Mesothelial cell of epicardium (in vitro differentiated cells): ENCODE results near the gene RER1. TPM values are rescaled to one million over a fixed set of nuclear protein-coding genes. Genes with fewer than 3 reads are reported as not detected.

ENCODE experiments used
- DNase-seq, 2 experiments: peaks; one replicate each; pipeline ENCODE4 v3.0.0; 2021; ENCODE audit warnings: low spot score in 2 of 2; ENCODE audit not compliant: unreplicated experiment in 2 of 2
- H3K27ac Mint-ChIP-seq: 2 replicates; pipeline ENCODE4 v1.8.0; 2021; ENCODE audit warnings: mixed read lengths
- H3K27me3 Mint-ChIP-seq: 2 replicates; pipeline ENCODE4 v1.8.0; 2021; ENCODE audit warnings: low read depth, mixed read lengths
- H3K36me3 Mint-ChIP-seq: 2 replicates; pipeline ENCODE4 v1.8.0; 2021; ENCODE audit warnings: mixed read lengths
- H3K4me1 Mint-ChIP-seq: 2 replicates; pipeline ENCODE4 v1.8.0; 2021; ENCODE audit warnings: mixed read lengths
- H3K4me3 Mint-ChIP-seq: 2 replicates; pipeline ENCODE4 v1.8.0; 2021; ENCODE audit warnings: mild to moderate bottlenecking, moderate library complexity, mixed read lengths
- H3K9me3 Mint-ChIP-seq: 2 replicates; pipeline ENCODE4 v1.8.0; 2021; ENCODE audit warnings: mixed read lengths
- CTCF ChIP-seq: fragments of 200-600 bp; sonication (generic); IDR thresholded peaks from one replicate; pipeline ENCODE4 v1.5.0; 2021; ENCODE audit warnings: antibody characterized with exemption; ENCODE audit not compliant: unreplicated experiment
- total RNA-seq: library from RNA; stranded (reverse); gene quantifications from 3 replicates; pipeline ENCODE4 v1.2.1, GENCODE V29; 2021

Gene RER1
- total RNA-seq, 1 donor from 2014 or later: 95.1 TPM

- H3K4me1 Mint-ChIP-seq: no peaks in the 10 kb centered on the region
- no peaks in the 10 kb centered on the region for H3K27me3 Mint-ChIP-seq
- H3K9me3 Mint-ChIP-seq: no peaks in the 10 kb centered on the region
- peak in 1 of 2 experiments; percentile 5 for DNase-seq
- TF ChIP-seq CTCF: no peak
- peak overlapping the region; percentile 34 for H3K27ac Mint-ChIP-seq
- peaks cover 11% of the 10 kb centered on the region for H3K36me3 Mint-ChIP-seq
- no peak overlapping the region for H3K4me3 Mint-ChIP-seq
Measured at GRCh38 chr1:2374252-2375155, 17.1 kb upstream of the RER1 start.

- DNase-seq: no peak
- no peaks in the 10 kb centered on the region for H3K4me1 Mint-ChIP-seq
- no peak overlapping the region for H3K4me3 Mint-ChIP-seq
- no peak overlapping the region for H3K27ac Mint-ChIP-seq
- no peak for TF ChIP-seq CTCF
- H3K36me3 Mint-ChIP-seq: peaks cover 4% of the 10 kb centered on the region
- H3K27me3 Mint-ChIP-seq: no peaks in the 10 kb centered on the region
- no peaks in the 10 kb centered on the region for H3K9me3 Mint-ChIP-seq
Measured at GRCh38 chr1:2375246-2375922, 16.3 kb upstream of the RER1 start.

GRCh38 chr1:2375923-2376260 is 15.7 kb upstream of the RER1 start:
- no peaks in the 10 kb centered on the region for H3K9me3 Mint-ChIP-seq
- no peak for DNase-seq
- H3K27me3 Mint-ChIP-seq: no peaks in the 10 kb centered on the region
- peaks cover 4% of the 10 kb centered on the region for H3K36me3 Mint-ChIP-seq
- H3K27ac Mint-ChIP-seq: no peak overlapping the region
- no peak overlapping the region for H3K4me3 Mint-ChIP-seq
- no peak for TF ChIP-seq CTCF
- H3K4me1 Mint-ChIP-seq: no peaks in the 10 kb centered on the region

GRCh38 chr1:2376261-2376741 is 15.3 kb upstream of the RER1 start:
- DNase-seq: no peak
- H3K4me3 Mint-ChIP-seq: no peak overlapping the region
- TF ChIP-seq CTCF: no peak
- no peaks in the 10 kb centered on the region for H3K9me3 Mint-ChIP-seq
- H3K27me3 Mint-ChIP-seq: no peaks in the 10 kb centered on the region
- H3K4me1 Mint-ChIP-seq: no peaks in the 10 kb centered on the region
- peaks cover under 1% of the 10 kb centered on the region for H3K36me3 Mint-ChIP-seq
- H3K27ac Mint-ChIP-seq: no peak overlapping the region

- no peaks in the 10 kb centered on the region for H3K9me3 Mint-ChIP-seq
- H3K4me1 Mint-ChIP-seq: no peaks in the 10 kb centered on the region
- no peak overlapping the region for H3K4me3 Mint-ChIP-seq
- DNase-seq: no peak
- no peak for TF ChIP-seq CTCF
- no peaks in the 10 kb centered on the region for H3K27me3 Mint-ChIP-seq
- H3K27ac Mint-ChIP-seq: no peak overlapping the region
- no peaks in the 10 kb centered on the region for H3K36me3 Mint-ChIP-seq
Measured at GRCh38 chr1:2376931-2377672, 14.5 kb upstream of the RER1 start.
